ENCODE results near the gene AK8.

AK8 gene

GRCh38 chr9:132824951-132825350, 53.1 kb downstream of the AK8 start:
- DNase-seq: no peak

GRCh38 chr9:132824151-132824550, 53.9 kb downstream of the AK8 start:
- no peak for DNase-seq

GRCh38 chr9:132823370-132824145, 54.5 kb downstream of the AK8 start:
- DNase-seq: peak in 1 of 2 experiments; percentile 2

GRCh38 chr9:132820169-132820944, 57.7 kb downstream of the AK8 start:
- no peak for DNase-seq

- DNase-seq: no peak
Observed at GRCh38 chr9:132818588-132818987, 59.5 kb downstream of the AK8 start.

- DNase-seq: no peak
Observed at GRCh38 chr9:132814937-132815336, 63.1 kb downstream of the AK8 start.

- DNase-seq: no peak
Observed at GRCh38 chr9:132813115-132813771, 64.8 kb downstream of the AK8 start.

- no peak for DNase-seq
Observed at GRCh38 chr9:132811985-132812384, 66.1 kb downstream of the AK8 start.

GRCh38 chr9:132810314-132810713, 67.8 kb downstream of the AK8 start:
- no peak for DNase-seq

- no peak for DNase-seq
Observed at GRCh38 chr9:132809677-132810271, 68.3 kb downstream of the AK8 start.

GRCh38 chr9:132808645-132809044, 69.4 kb downstream of the AK8 start:
- no peak for DNase-seq

GRCh38 chr9:132806723-132807421, 71.2 kb downstream of the AK8 start:
- DNase-seq: no peak

GRCh38 chr9:132806306-132806705, 71.8 kb downstream of the AK8 start:
- no peak for DNase-seq

- DNase-seq: no peak
Observed at GRCh38 chr9:132804576-132805295, 73.3 kb downstream of the AK8 start.

GRCh38 chr9:132802121-132802795, 75.8 kb downstream of the AK8 start:
- no peak for DNase-seq

- DNase-seq: no peak
Observed at GRCh38 chr9:132801659-132802058, 76.4 kb downstream of the AK8 start.

GRCh38 chr9:132800038-132800648, 77.9 kb downstream of the AK8 start:
- peak; percentile 65 to 71 for DNase-seq

- DNase-seq: no peak
Observed at GRCh38 chr9:132798817-132799790, 79.0 kb downstream of the AK8 start.

GRCh38 chr9:132797861-132798659, 80.0 kb downstream of the AK8 start:
- DNase-seq: no peak
